Cardiac muscle cell (in vitro differentiated cells and primary cell): ENCODE measurements around the gene RGS7. TPM values are rescaled to one million over a fixed set of nuclear protein-coding genes. Genes with fewer than 3 reads are reported as not detected.
"Not testable (repeated sequence)": the region's sequence is repeated elsewhere in the genome, so short reads cannot be mapped to it uniquely, and the experiment has no call there.

Experiments
- DNase-seq, 2 donors: peaks; one replicate each; pipeline versions ENCODE4 v3.0.0 to v3.0.0-alpha.2; 2010 to 2017; ENCODE audit warnings: low read depth in 1 of 2, low spot score in 1 of 2
- H3K27ac ChIP-seq: fragments of 200-600 bp; sonication (generic); 2 replicates; pipeline ENCODE4 v1.5.1; 2016
- H3K27me3 ChIP-seq: fragments of 200-600 bp; sonication (generic); 2 replicates; pipeline ENCODE4 v1.6.0; 2016; ENCODE audit warnings: control low read depth
- H3K36me3 ChIP-seq: fragments of 200-600 bp; sonication (generic); 2 replicates; pipeline ENCODE4 v1.5.1; 2016; ENCODE audit warnings: control low read depth
- H3K4me1 ChIP-seq: fragments of 200-600 bp; sonication (generic); 2 replicates; pipeline ENCODE4 v1.8.1; 2017; ENCODE audit warnings: low read depth, mild to moderate bottlenecking, mixed run types
- H3K4me3 ChIP-seq: fragments of 200-600 bp; sonication (generic); 2 replicates; pipeline ENCODE4 v1.5.1; 2016; ENCODE audit warnings: mild to moderate bottlenecking
- H3K9me3 ChIP-seq: fragments of 200-600 bp; sonication (generic); 2 replicates; pipeline ENCODE4 v1.5.1; 2017; ENCODE audit warnings: low read depth, mild to moderate bottlenecking, control low read depth
- CTCF ChIP-seq: IDR thresholded peaks from 2 replicates; pipeline ENCODE4 v1.5.1; 2012; ENCODE audit warnings: low read depth, mild to moderate bottlenecking, low read length
- polyA plus RNA-seq: library from polyadenylated mRNA; unstranded; fragments of >200 nt; fragmentation: Nextera tagmentation; extraction: Ambion mirVana; gene quantifications from 2 replicates; pipeline ENCODE4 v1.2.1, GENCODE V29; 2016
- total RNA-seq: library from RNA; depleted of rRNA; stranded (reverse); fragments of >200 nt; gene quantifications from 2 replicates; pipeline ENCODE4 v1.2.3, GENCODE V29; 2016

Gene RGS7
- total and polyA plus RNA-seq, 2 experiments from 2014 or later: not detected

GRCh38 chr1:240980342-240980741, 376.7 kb downstream of the RGS7 start:
- no peak for TF ChIP-seq CTCF
- DNase-seq: no peak
- Histone ChIP-seq H3K27me3 (no peaks in the 10 kb centered on the region), H3K4me1 (no peaks in the 10 kb centered on the region), H3K36me3 (no peaks in the 10 kb centered on the region), H3K4me3 (no peak overlapping the region), H3K27ac (no peak overlapping the region), H3K9me3 (no peaks in the 10 kb centered on the region)

GRCh38 chr1:240976685-240977084, 380.3 kb downstream of the RGS7 start:
- Histone ChIP-seq H3K4me3 (no peak overlapping the region), H3K36me3 (no peaks in the 10 kb centered on the region), H3K9me3 (no peaks in the 10 kb centered on the region), H3K27ac (no peak overlapping the region), H3K4me1 (no peaks in the 10 kb centered on the region), H3K27me3 (no peaks in the 10 kb centered on the region)
- no peak for TF ChIP-seq CTCF
- DNase-seq: no peak

DNA sequence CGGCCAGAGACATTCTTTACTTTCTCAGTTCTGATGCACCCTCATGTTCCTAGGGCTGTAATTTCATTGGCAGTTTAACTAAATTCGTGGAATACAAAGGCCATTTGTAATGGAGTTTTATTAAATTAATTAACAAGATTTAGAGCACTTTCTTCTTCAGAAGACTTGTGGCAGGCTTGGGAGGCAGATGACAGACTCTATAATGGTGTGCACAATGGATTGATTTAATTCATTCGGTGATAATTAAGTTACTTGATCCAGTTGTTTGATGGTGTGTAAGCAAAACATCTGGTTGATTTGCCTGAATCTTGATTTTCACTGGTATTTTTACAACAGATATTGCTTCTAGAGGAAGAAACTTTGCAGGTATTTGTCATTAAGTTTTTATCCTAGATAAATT, 383.1 kb downstream of the RGS7 start:
- H3K27ac ChIP-seq: no peak overlapping the region
- H3K9me3 ChIP-seq: no peaks in the 10 kb centered on the region
- no peaks in the 10 kb centered on the region for H3K4me1 ChIP-seq
- no peaks in the 10 kb centered on the region for H3K36me3 ChIP-seq
- no peak for TF ChIP-seq CTCF
- H3K4me3 ChIP-seq: no peak overlapping the region
- DNase-seq: no peak
- H3K27me3 ChIP-seq: no peaks in the 10 kb centered on the region

DNA sequence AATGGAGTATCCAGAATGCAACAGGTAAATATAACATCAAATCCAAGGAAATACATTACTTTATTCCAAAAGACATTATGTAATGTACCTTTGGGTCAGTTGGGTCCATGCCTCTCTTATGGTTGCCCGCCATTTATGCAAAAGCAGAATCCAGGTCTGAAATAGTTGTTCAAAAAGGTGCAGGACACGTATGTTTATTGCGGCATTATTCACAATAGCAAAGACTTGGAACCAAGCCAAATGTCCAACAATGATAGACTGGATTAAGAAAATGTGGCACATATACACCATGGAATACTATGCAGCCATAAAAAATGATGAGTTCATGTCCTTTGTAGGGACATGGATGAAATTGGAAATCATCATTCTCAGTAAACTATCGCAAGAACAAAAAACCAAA, 384.9 kb downstream of the RGS7 start:
- H3K4me1 ChIP-seq, H3K27ac ChIP-seq, DNase-seq, H3K36me3 ChIP-seq, H3K4me3 ChIP-seq, H3K9me3 ChIP-seq, H3K27me3 ChIP-seq: not testable (repeated sequence)

DNA sequence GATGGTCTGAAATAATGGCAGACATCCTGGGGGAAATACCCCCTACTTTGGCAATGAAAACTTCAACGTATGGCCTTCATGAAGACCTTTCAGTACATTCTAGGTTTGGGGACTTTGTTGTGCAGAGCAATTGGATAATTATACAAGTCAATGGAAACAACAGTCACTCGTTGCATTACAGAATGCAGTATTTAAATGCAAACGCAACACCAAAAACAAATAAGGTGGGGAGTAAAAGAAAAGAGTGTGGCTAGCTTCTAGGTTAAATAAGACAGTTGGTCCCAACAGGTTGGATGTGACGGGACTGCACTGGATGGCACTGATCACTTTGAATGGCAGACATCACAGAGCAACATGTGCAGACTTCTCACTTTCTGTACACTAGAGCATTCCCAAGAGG, 386.8 kb downstream of the RGS7 start:
- no peak for DNase-seq
- Histone ChIP-seq H3K9me3 (no peaks in the 10 kb centered on the region), H3K27ac (no peak overlapping the region), H3K27me3 (no peaks in the 10 kb centered on the region), H3K4me3 (no peak overlapping the region), H3K36me3 (no peaks in the 10 kb centered on the region), H3K4me1 (no peaks in the 10 kb centered on the region)
- TF ChIP-seq CTCF: no peak

DNA sequence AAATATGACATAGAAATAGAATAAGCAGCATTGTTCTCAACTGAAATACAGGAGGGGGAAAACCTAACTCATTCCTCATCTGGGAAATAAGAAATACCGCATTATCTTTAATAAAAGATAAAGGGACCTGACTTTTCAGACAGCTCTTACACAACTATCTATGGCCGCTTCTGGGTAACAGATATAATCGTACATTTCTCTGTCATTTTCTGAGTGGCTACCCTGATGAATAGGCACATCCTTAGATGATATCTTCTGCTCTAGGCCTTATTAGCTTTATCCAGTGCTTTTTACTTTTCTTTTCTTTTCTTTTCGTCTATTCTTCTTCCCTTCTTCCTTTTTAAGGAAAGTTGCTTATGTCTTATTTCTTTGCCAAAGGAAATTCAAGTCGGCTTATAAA, 388.1 kb downstream of the RGS7 start:
- no peak for DNase-seq
- Histone ChIP-seq H3K27ac (no peak overlapping the region), H3K27me3 (no peaks in the 10 kb centered on the region), H3K36me3 (no peaks in the 10 kb centered on the region), H3K4me1 (no peaks in the 10 kb centered on the region), H3K4me3 (no peak overlapping the region), H3K9me3 (no peaks in the 10 kb centered on the region)
- TF ChIP-seq CTCF: no peak
